Neural progenitor cell (in vitro differentiated cells): ENCODE results near the gene RRAGD.

Experiments used
- CTCF ChIP-seq: fragments of 200-600 bp; sonication (generic); IDR thresholded peaks from 2 replicates; pipeline ENCODE4 v1.5.1; 2017; ENCODE audit warnings: antibody characterized with exemption, mild to moderate bottlenecking
- EZH2 ChIP-seq: fragments of 200-600 bp; sonication (generic); IDR thresholded peaks from 2 replicates; pipeline ENCODE4 v1.6.1; 2017; ENCODE audit warnings: antibody characterized with exemption, mild to moderate bottlenecking, moderate library complexity

GRCh38 chr6:89412071-89413005, at the start of gene RRAGD:
- TF ChIP-seq CTCF (no peak), EZH2 (no peak)
